ENCODE data around the gene MDC1. TPM values are rescaled to one million over a fixed set of nuclear protein-coding genes. Genes with fewer than 3 reads are reported as not detected.

The MDC1 gene
- total RNA-seq, 2 experiments from 2014 or later: 50.5 to 56.8 TPM

- H3K4me1 ChIP-seq (ENCODE audit: insufficient read depth, low read length): peaks cover 43% of the 10 kb centered on the region
- ChIA-PET CTCF (interaction anchor here (5.5 to 6.1 kb wide), 2 partner anchors 11 to 41 kb away, joined by 28 to 49 read pairs; no protein-coding TSS in a partner anchor), POLR2A (interaction anchor here (0.6 to 5.2 kb wide), 9 partner anchors 10 to 76 kb away, joined by 3 to 44 read pairs (median 5); partner anchors contain the start of genes MDC1, MRPS18B, PPP1R10 and TUBB)
- intact Hi-C loops (cut with DNase I, micrococcal nuclease): no loop called here
- H3K27ac Mint-ChIP-seq: peak within 1 kb of the TSS; percentile 94
- H3K27me3 Mint-ChIP-seq: no peaks in the 10 kb centered on the region
- H3K36me3 ChIP-seq (ENCODE audit: insufficient read depth, low read length): no peaks in the 10 kb centered on the region
- H3K27ac ChIP-seq (ENCODE audit: low read depth in 1 of 2, low read length in 2 of 2): peak within 1 kb of the TSS; percentile 28 to 57
- TF ChIP-seq CTCF (IDR thresholded peaks at IDR 0.05): no peak
- no peaks in the 10 kb centered on the region for H3K9me3 ChIP-seq (ENCODE audit: control insufficient read depth in 1 of 2, insufficient read depth in 1 of 2, low read length in 2 of 2)
- ATAC-seq (ENCODE audit: poor library complexity): peak; percentile 22
- peak in 13 of 14 experiments; percentile 37 to 88 (median 68) for DNase-seq
- peak within 1 kb of the TSS; percentile 98 for H3K4me3 Mint-ChIP-seq
- peaks cover 42% of the 10 kb centered on the region for H3K4me1 Mint-ChIP-seq (ENCODE audit: low read depth)
- peak within 1 kb of the TSS; percentile 68 for H3K4me3 ChIP-seq (ENCODE audit: low read length)
- peaks cover 9% of the 10 kb centered on the region for H3K36me3 Mint-ChIP-seq (ENCODE audit: low read depth)
- no peaks in the 10 kb centered on the region for H3K9me3 Mint-ChIP-seq
- H3K27me3 ChIP-seq (ENCODE audit: control insufficient read depth in 1 of 2, insufficient read depth in 2 of 2, low read length in 2 of 2): no peaks in the 10 kb centered on the region
Observed at GRCh38 chr6:30690403-30691207, 26.5 kb downstream of the MDC1 start, which contains the start of gene NRM. Gene NRM (minus strand): TSS chr6:30690984. CDS start chr6:30690974, 10 bp downstream.

GRCh38 chr6:30689985-30690384 is 27.1 kb downstream of the MDC1 start:
- no peak for TF ChIP-seq CTCF (IDR thresholded peaks at IDR 0.05)
- ChIA-PET POLR2A (interaction anchor here (0.9 to 5.2 kb wide), 5 partner anchors 9 to 75 kb away, joined by 3 to 44 read pairs (median 8); partner anchors contain the start of genes MDC1 and TUBB), CTCF (interaction anchor here (5.5 to 6.1 kb wide), 2 partner anchors 11 to 41 kb away, joined by 28 to 49 read pairs; no protein-coding TSS in a partner anchor)
- intact Hi-C loops (cut with DNase I, micrococcal nuclease): no loop called here
- no peak for ATAC-seq (ENCODE audit: poor library complexity)
- DNase-seq: no peak
- Histone ChIP-seq H3K27me3 (ENCODE audit: control insufficient read depth in 1 of 2, insufficient read depth in 2 of 2, low read length in 2 of 2) (no peaks in the 10 kb centered on the region), H3K27ac (ENCODE audit: low read depth in 1 of 2, low read length in 2 of 2) (peak overlapping the region; percentile 28 to 57), H3K4me3 (ENCODE audit: low read length) (peak overlapping the region; percentile 68), H3K36me3 (ENCODE audit: insufficient read depth, low read length) (no peaks in the 10 kb centered on the region), H3K9me3 (ENCODE audit: control insufficient read depth in 1 of 2, insufficient read depth in 1 of 2, low read length in 2 of 2) (no peaks in the 10 kb centered on the region), H3K4me1 (ENCODE audit: insufficient read depth, low read length) (peaks cover 43% of the 10 kb centered on the region)
- Mint-ChIP-seq H3K27ac (peak overlapping the region; percentile 94), H3K4me3 (peak overlapping the region; percentile 98), H3K9me3 (no peaks in the 10 kb centered on the region), H3K36me3 (ENCODE audit: low read depth) (peaks cover 15% of the 10 kb centered on the region), H3K4me1 (ENCODE audit: low read depth) (peaks cover 46% of the 10 kb centered on the region), H3K27me3 (no peaks in the 10 kb centered on the region)

DNA sequence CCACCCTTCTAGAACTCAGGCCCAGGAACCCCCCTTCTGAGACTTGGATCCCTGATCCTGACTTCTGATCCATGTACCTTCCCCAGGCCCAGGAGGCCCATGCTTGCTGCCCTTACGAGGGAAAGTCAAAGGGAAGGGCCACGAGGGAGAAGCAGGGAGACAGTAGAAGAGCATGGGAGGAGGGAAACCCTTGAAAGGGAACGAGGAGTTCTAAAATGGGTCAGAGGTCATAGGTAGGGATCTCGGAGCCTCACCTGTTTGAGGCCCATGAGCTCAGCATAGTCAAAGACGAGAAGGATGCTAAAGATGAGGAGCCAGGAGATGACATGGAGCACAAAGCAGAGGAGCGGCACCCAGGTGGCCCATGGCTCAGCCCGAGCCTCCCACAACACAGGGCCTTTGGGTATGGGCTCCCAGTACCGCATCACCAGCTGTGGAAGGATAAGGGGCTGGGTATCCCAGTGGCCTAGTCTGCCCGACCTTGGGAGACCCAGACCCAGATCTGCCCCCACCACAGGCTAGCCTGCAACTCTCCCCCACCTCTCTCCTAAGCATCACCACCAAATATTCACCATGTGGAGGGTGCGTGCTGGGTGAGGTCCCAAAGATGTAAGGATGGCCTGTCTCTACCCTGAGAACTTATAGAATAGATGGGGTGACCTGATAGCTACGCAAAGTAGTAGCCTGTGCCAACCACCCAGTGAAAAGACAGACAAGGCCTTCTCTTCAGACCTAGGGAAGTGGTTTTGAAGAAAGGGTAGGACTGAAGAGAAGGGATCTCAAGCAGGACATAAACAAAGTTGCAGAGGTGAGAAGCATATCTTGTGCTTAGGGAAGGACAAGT is 27.8 kb downstream of the MDC1 start:
- ATAC-seq (ENCODE audit: poor library complexity): no peak
- intact Hi-C loops (cut with DNase I, micrococcal nuclease): no loop called here
- Histone ChIP-seq H3K27me3 (ENCODE audit: control insufficient read depth in 1 of 2, insufficient read depth in 2 of 2, low read length in 2 of 2) (no peaks in the 10 kb centered on the region), H3K27ac (ENCODE audit: low read depth in 1 of 2, low read length in 2 of 2) (peak overlapping the region; percentile 28 to 98), H3K9me3 (ENCODE audit: control insufficient read depth in 1 of 2, insufficient read depth in 1 of 2, low read length in 2 of 2) (no peaks in the 10 kb centered on the region), H3K36me3 (ENCODE audit: insufficient read depth, low read length) (no peaks in the 10 kb centered on the region), H3K4me3 (ENCODE audit: low read length) (no peak overlapping the region), H3K4me1 (ENCODE audit: insufficient read depth, low read length) (peaks cover 43% of the 10 kb centered on the region)
- H3K27ac Mint-ChIP-seq: peak overlapping the region; percentile 94
- no peak for DNase-seq
- H3K4me3 Mint-ChIP-seq: peak overlapping the region; percentile 98
- no peaks in the 10 kb centered on the region for H3K27me3 Mint-ChIP-seq
- POLR2A ChIA-PET: interaction anchor here (1.9 to 5.2 kb wide), 4 partner anchors 10 to 74 kb away, joined by 5 to 44 read pairs (median 16); partner anchors contain the start of genes MDC1 and TUBB
- H3K9me3 Mint-ChIP-seq: no peaks in the 10 kb centered on the region
- TF ChIP-seq CTCF (IDR thresholded peaks at IDR 0.05): no peak
- peaks cover 22% of the 10 kb centered on the region for H3K36me3 Mint-ChIP-seq (ENCODE audit: low read depth)
- peaks cover 48% of the 10 kb centered on the region for H3K4me1 Mint-ChIP-seq (ENCODE audit: low read depth)
- CTCF ChIA-PET: interaction anchor here (1.4 to 6.1 kb wide), 3 partner anchors 10 to 42 kb away, joined by 3 to 49 read pairs (median 28); partner anchors contain the start of gene DHX16

All from CD4-positive, alpha-beta T cell (primary cell).